ENCODE results near the gene CISTR.

Gene CISTR

GRCh38 chr12:53698948-53699677, 52.7 kb downstream of the CISTR start:
- in situ Hi-C loops (cut with MboI; ENCODE audit: low pct_unique_long_range_greater_than_20kb, low sequenced_read_pairs), result no loop called here
- no peak for DNase-seq

- DNase-seq, result no peak
- in situ Hi-C loops (cut with MboI; ENCODE audit: low pct_unique_long_range_greater_than_20kb, low sequenced_read_pairs), result no loop called here
These were observed 55.0 kb downstream of the CISTR start for GRCh38 chr12:53696655-53697331.

Measured in KBM-7 (cell line).